ENCODE measurements around the gene CWC25.
A peak's percentile ranks its signal among the peaks of the same experiment; 100 is the strongest.
"Not testable (repeated sequence)": the region's sequence is repeated elsewhere in the genome, so short reads cannot be mapped to it uniquely, and the experiment has no call there.

CWC25 gene

DNA sequence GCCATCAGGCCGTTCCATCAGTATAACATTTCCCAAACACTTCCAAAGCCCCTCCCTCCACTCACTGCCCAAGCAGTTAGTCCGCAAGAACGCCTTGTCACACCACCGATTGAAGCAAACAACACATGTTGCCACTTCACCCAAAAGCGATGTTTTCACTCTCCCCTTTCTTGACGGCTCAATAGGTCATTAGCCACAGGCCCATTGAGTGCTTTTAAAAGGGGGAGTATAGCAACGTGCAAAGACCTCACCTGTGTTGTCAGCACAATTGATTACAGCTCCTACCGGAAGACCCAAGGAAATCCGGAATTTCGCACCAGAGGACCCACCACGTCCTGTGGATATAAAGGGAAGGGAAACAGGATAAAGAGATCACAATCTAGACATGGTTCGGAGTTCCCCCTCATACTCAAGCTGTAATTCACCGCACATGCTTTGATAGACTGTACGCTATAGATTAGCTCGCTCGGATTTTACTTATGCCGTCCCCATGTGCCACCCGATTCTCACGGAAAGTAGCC, 27.7 kb upstream of the CWC25 start:
- no peak for DNase-seq

DNA sequence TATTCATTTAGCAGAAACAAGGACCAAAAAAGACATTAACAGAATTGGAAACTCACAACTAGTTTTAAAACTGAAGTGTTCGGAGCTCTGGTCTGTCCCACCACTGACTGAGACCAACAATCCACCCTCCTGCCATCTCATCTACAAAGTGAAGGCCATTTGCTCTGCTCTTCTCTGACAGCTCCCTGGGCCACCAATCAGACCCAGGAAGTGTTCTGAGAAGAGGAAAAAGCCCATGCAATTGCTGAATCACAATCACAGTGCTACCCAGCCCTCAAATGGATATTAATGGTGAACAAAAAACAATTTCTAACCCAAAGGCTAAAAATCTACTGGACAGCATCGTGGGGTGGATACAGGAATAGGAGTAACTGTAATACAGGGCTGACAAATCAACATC, 26.3 kb upstream of the CWC25 start:
- no peak for DNase-seq

DNA sequence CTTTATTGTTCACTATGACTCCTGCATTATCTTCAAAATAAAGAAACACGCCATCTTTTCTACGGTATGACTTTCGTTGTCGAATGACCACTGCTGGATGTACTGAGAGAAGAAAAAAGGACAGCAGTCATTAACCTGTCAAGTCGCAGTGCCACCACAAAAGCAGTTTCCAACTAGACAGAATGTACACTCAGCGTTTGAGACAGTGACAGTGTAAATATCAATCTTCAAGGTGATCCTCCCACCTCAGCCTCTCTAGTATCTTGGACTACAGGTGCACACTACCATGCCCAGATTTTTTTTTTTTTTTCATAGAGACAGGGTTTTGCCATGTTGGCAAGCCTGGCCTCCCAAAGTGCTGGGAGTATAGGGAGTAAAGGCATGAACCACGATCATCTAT, 25.3 kb upstream of the CWC25 start:
- no peak for DNase-seq

DNA sequence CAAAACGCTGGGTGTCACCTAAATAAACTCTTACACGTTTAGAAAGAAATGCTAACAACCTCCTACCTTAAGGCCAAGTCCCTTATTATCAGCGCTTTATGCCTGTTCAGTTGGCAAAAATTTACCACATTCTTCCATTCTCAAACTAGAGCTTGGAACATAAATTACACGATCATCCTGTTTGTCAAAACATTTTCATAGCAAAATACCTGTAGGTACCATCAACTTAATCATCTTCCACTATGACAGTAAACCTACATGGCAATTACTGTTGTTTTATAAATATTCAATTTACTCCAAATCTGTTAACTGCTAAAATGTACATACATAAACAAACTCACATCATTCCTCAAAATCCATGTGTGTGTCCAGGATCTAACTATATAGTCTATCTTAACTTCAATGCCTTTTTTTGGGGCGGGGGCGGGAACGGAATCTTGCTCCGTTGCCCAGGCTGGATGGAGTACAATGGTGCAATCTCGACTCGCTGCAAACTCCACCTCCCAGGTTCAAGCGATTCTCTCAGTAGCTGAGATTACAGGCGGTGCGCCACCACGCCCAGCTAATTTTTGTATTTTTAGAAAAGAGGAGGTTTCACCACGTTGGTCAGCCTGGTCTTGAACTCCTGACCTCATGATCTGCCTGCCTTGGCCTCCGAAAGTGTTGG, 24.0 kb upstream of the CWC25 start:
- DNase-seq, result no peak

DNA sequence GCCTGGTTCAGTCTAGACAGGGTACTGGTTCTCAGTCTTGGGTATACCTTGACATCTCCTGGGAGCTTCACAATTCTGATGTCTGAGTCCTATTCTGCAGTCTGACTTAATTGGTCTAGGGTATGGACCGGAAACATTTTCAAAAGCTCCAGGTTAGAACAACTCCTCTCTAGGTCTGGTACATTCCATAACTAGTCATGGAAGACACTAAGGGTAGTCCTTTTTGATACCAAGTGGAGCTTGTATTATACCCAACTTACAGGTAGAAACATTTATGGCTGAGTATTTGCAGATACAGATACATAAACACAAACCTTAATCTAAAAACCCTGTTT, 23.4 kb upstream of the CWC25 start:
- DNase-seq, result no peak

DNA sequence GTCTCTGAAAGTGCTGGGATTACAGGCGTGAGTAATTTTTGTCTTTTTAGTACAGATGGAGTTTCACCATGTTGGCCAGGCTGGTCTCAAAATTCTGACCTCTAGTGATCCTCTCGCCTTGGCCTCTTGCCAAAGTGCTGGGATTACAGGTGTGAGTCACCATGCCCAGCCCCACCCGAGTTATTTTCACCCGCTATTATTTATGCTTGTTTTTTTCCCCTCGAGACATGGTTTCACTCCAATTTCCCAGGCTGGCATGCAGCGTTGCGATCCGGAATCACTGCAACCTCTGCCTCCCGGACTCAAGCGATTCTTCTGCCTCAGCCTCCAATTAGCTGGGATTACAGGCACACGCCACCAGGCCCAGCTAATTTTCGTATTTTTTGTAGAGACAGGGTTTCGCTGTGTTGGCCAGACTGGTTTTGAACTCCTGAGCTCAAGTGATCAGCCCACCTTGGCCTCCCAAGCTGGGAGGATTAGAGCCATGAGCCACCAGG, 19.2 kb upstream of the CWC25 start:
- DNase-seq, result no peak

DNA sequence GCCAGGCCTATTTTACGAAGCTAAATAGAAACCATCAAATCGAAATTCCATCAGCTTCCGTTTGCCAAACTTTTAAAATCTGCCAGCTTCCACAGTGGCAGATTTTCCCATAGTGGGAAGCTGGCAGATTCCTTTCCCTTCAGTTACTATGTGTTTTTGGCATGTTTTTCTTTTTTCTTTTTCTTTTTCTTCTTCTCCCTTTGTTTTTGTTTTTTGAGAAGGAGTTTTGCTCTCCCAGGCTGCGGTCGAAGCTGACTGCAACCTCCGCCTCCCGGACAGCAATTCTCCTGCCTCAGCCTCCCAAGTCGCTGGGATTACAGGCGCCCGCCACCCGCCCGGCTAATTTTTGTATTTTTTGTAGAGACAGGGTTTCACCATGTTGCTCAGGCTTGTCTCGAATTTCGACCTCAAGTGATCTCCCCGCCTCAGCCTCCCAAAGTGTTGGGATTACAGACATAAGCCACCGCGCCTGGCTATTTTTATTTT, 684 bp upstream of the CWC25 start:
- DNase-seq, result no peak

DNA sequence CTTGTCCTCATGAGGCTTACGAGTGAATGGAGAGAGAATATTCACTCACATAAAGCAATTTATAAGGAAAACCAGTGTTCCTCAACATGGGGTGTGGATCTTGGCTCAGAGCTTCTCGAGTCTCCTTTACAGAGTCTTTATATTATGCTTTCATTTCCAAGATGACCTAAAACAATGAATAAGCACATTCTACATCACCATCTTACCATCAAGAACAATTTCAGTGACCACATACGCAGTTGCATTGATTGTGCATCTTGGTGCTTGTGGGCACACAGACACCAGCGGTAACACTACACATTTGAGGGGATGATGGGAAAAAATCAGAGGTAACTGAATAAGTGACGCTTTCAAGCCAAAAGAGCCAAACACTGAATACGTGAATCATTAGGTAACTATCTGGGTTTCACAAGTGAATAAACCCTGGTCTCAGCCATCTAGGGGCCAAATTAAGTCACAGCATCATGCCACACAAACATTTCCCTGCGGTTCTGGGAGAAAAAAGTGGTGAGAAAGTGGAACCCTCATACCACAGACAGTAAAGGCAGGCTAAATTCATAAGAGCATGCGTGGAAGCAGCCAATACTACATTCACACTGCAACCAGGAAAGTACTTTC, 9.4 kb downstream of the CWC25 start:
- DNase-seq, result no peak

DNA sequence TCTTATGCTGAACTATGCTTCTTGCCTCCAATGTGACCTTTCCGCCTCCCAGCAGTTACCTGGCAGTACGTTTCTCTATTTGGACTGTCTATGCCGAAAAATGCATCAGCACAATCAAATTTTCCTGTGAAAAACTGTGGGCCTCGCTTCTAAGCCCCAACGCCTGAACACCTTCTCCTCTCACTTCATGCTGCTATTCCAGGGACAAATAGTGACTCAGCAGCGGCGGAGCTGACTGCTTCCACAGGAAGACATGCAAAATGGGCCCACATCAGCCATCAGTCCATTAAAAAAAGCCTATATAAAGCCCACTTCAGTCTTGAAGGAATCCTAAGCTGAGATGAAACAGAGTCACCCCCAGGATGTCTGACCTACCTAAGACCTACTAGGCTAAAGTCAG, 15.3 kb downstream of the CWC25 start:
- no peak for DNase-seq

DNA sequence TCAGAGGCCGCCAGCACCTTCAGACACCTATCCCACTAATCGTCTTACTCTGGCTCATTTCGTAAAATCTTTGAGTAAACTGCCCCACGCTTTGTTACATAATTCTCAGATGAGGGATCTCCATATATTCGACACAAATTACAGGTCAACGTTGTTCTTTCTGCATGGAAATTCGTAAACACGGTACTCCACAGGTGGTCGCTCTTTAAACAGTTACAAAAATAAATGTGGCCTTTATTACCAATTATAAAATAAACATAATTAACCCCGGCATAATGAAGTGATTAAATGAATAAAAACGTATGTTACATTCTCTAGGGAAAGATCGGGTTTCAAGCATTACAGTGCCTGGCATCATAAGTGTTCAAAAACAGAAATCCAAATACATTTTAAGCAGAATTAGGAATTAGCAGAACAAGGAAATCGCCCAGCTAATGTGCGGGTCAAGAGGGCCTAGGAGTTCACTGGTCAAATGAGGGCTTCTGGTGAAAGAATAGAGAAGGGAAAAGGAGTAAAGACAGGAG, 24.8 kb downstream of the CWC25 start:
- DNase-seq, result no peak

DNA sequence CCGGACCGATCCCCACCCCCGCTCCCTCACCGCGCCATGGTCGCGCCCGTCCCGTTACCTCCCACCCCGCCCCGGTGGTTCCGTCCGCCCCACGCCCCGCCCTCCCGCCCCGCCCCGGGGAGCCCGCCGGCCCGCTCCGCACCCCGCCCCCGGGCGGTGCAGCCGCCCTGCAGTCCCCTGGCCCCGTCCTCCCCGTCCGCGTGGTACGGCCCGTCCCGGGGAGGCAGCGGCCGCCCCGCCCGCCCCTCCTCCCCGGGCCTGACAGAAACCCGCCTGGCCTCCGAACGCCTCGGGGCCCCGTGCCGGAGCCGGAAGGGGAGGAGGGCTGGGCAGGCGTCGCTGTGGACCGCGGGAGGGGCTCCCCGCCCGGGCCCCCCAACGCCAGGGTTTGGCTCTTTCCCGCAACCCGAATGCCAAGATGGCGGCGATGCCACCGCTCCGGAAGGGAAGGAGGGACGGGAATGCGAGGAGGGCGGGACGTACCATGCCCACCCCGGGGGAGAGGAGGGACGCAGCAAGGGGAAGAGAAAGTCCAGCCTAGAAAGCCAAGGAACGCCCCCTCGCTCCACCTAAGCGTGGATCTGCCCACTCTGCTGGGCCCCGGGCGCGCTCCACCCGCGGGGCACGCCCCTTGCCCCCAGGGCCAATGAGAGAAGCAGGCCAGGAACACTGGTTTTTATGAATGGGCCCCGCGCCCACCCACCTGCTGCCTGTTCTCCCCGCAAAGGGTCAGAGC, 25.5 kb downstream of the CWC25 start, which contains the start of gene PIP4K2B:
Gene PIP4K2B, minus strand, starts transcription at position 56 of the 736 bp plus-strand sequence. CDS start 132 bp downstream, outside the sequence.
- DNase-seq, result peak; percentile 97

DNA sequence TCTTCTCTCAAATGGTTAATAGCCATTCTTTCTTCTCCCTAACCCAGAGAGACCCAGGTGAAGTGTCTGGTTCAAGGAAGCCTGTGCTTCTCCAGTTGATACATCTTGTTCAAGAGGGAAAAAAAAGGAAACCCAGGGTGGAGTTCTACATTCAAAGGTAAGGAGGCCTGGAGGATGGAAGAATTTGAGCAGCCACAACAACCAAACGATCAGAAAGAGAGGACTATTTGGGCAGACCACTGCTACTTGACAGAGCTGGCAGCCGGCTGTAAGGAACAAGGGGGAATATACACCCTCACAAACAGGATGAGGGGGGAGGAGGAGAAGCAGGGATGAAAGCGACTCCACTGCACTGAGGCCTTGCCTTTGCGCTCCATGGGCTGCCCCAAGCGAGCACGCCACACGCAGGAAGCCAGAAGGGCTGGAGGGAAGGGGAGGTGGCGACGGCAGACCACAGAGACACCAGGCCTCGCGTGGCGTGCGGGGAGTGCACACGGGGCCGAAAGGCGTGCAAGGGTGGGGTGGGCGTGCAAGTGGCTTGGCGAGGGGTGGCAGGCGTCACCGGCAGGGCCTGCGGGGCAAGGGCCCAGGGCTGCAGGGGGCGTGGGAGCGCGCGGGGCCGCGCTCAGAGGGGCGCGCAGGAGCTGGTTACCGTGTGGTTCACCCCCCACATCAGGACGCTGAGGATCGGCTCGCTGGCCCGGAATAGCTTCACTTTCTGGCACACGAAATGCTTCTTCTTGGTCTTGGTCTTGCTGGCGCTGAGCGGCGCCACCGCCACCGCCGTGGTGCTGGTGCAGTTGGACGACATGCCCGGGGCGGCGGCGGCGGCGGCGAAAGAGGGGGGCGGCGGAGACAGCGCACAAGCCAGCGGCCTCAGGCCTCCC, 26.3 kb downstream of the CWC25 start:
- peak; percentile 65 for DNase-seq

DNA sequence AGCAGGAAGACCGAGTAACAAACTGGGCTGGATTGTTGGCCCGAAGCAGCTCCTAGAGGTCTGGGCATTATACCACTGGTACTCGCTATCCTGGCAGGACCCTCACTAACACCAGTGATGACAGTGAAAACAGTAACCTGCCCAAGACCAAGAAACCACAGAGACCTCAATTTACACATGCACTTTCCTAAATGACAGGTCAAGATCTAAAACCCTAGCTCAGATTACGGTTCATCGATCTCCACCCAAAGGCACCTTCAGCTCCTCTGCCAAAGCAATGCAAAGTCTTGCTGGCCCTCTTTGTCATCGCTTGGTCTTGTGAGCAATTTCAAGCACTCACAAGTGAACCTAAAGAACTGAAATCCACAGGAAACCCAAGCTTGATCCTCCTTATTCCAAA, 27.3 kb downstream of the CWC25 start:
- DNase-seq, result no peak

DNA sequence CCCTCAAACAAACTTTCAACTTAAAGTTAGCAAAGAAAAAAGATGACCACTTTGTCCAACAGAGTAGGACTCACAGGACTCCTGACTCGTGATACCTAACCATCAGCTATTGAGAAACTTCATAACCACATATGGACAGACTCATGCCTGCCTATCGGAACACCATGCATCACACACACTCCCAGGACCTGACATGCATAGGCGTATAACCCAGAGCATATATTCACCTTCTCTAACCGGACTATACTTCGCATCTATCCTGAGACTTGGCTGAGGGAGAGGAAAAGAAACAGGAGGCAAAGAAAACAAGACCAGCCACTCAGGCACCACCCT, 28.0 kb downstream of the CWC25 start:
- DNase-seq, result no peak

DNA sequence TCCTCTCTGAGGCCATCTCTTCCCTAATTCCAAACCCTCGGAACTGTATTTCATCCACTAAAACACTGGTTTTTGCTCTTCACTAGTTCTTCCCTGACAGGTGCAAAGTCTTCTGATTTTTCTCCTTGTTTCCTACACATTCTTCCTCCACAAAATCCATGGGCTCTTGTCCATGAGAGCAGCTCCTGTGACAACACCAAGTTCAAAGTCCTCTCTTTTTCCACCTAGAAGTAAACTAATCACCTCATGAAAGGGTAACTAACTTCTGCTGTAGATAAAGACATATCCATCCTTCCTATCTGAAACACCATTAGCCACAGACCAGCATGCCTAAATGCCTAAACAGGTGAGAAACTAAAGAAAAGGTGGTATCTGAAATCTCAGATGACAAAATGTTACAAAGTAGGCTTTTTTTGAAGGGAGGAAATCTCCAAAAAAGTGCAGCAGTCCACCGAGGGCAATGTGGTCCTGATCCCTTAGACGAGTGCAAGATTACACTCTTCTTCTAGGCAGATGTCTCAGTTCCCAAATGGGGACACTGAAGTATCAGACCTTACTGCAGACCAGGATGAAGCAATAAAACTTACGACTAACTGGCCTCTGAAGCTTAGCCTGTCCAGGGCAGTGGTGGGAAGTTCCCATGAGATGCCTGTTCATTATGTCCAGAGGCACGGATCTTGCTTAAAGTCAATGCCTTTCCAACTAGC, 28.5 kb downstream of the CWC25 start:
- no peak for DNase-seq

DNA sequence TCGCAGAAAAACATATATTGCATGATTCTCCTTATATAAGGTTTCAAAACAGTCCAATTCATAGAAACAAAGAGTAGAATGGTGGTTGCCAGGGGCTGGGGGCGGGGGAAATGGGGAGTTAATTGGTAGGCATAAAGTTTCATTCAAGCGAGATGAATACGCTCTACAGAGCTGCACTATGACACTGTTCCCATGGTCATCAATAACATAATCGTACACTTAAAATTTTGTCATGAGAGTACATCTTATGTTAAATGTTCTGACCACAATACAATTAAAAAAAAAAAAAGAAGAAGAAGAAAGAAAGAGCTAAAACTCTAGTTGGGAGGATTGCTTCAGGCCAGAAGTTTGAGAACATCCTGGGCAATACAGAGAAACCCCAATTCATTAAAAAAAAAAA, 30.9 kb downstream of the CWC25 start:
- DNase-seq, result no peak

DNA sequence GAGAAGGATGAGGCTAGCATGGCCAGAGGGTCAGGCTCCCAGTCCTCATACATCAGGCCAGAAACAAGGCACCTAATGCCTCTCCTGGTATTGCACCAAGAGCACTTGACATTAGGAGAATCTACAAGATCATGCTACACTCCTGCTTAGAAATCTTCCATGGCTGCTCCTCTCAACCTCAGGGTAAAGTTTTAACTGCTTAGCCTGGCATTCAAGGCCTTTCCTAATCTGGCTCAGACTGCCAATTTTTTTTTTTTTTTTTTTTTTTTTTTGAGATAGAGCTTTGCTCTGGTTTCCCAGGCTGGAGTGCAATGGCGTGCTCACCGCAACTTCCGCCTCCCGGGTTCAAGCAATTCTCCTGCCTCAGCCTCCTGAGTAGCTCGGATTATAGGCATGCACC, 34.0 kb downstream of the CWC25 start:
- DNase-seq, result no peak

DNA sequence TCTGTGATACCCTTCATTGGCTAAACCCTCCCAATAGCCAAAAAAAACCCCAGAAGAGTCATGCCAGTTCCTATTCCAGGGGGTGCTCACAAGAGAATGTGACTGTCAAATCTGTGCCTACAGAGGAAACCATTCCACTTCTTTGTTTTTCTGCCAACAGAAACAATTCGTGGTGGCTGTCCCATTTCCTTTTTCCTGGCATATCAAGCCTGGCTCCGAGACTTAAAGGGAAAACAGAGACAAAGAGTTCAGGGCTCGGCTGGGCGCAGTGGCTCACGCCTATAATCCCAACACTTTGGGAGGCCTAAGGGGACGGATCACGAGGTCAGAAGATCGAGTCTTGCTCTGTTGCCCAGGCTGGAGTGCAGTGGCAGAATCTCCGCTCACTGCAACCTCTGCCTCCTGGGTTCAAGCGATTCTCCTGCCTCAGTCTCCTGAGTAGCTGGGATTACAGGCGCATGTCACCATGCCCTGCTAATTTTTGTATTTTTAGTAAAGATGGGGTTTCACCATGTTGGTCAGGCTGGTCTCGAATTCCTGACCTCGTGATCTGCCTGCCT, 34.9 kb downstream of the CWC25 start:
- DNase-seq, result not testable (repeated sequence)

DNA sequence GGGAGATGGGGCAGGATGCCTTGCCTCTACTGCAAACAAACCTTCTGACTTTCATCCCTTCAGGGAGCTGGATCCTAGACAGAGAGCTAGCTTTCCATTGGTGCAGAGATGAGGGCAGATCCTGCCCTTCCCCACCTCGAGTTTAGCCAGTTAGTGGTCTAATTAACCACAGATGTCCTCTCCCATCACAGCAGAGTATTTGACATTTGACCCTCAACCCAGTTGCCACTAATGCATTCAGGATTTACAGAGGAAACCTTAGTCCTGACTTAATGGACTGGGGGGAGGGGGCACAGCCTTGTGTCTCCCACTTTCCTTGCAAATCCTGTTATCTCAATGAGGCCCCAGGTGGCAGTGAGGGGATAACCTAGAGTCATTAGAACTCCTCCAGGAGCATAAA, 35.9 kb downstream of the CWC25 start:
- DNase-seq, result no peak

DNA sequence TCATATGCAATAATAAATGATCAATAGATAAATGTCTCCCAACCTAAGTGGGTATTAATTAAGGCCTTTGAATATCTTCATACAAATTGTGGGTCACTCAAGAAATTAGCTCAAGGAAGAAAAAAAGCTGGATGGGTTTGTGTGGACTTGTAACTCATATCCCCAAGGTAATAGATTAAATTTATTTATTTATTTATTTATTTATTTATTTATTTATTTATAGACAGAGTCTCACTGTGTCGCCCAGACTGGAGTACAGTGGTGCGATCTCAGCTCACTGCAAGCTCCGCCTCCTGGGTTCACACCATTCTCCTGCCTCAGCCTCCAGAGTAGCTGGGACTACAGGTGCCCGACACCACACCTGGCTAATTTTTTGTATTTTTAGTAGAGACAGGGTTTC, 37.1 kb downstream of the CWC25 start:
- not testable (repeated sequence) for DNase-seq

DNA sequence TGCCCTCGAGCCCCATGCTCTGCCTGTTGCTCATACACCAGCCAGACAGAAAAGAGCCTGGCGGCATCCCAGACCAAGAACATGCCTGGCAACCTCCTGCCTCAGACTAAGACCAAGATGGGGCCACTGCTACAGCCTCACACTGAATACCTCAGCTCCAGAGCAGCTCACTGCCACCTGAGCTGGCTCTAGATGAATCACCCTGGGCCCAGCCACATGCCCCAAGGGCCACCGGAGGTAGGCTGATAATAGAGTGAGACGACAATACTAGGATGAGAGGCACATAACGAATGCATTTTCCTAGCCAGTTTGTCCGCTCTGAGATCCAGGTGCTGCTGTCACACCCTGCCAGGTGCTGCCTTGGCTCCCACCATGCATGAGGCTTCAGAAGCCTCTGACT, 38.7 kb downstream of the CWC25 start:
- no peak for DNase-seq

DNA sequence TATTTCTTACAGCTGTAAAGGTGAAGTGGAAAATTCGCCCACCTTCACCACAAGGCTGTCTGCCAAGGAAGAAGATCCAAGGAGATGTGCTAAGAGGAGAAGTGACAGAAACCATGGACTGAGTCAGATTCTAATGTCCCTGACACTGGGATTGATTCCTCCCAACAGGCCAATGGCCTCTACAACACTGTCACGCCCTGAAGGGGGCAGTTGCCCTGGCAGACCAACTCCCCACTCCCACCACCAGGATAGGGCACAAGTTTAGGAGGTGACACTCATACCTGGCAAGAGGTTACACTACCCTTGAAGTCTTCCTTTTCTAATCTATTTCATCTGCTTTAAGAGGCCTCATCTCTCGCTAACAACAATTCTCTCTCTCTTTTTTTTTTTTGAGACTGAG, 41.9 kb downstream of the CWC25 start:
- DNase-seq, result no peak

All from femur (tissue), 1 donor.